ENCODE measurements around the gene SOX5.

DNA sequence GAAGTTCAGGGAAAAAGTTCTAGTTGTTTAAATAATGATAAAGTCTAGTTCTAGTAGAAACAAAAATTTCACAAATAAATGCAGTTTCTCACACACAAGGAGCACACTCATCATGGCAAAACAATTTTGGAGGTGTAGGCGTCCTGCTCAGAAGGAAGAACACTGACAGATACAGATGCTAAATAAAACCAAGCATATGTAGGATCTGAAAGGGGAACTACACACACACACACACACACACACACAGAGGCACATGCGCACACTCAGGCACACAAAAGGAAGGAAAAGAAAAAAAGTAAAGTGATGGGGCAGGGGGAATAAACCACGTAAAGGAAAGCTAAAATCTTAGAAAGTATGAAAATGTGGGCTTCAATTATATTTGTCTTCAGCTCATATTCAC is 117.7 kb downstream of the SOX5 start:
- TF ChIP-seq POLR2A (IDR thresholded peaks at IDR 0.05): no peak
- TF ChIP-seq CTCF (IDR thresholded peaks at IDR 0.05): no peak
